HCEC 1CT (cell line): ENCODE measurements around the gene PLXND1.
"Not testable (repeated sequence)": the region's sequence is repeated elsewhere in the genome, so short reads cannot be mapped to it uniquely, and the experiment has no call there.

Source experiments
- DNase-seq: peaks from one replicate; pipeline ENCODE4 v3.0.0-alpha.2; 2017

Gene PLXND1

DNA sequence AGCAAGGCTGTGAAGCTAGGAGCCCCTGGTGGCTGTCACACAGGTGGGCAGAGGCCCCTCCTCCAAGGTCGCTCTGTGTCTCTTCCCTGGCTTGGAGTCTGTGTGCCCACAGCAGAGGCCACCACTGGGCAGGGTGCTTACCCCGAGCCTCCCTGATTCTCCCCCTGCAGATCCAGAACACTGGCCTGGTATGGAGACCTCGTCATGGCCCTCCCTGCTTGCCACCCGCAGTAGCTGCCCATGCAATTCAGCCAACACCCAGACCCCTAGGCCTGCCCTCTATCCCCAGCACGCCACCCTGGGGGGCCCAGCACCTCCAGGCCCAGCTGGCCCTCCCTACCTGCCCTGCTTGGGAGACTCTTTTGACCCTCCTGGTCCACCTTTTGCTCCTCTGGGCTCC is 83.5 kb downstream of the PLXND1 start:
- DNase-seq, result no peak

DNA sequence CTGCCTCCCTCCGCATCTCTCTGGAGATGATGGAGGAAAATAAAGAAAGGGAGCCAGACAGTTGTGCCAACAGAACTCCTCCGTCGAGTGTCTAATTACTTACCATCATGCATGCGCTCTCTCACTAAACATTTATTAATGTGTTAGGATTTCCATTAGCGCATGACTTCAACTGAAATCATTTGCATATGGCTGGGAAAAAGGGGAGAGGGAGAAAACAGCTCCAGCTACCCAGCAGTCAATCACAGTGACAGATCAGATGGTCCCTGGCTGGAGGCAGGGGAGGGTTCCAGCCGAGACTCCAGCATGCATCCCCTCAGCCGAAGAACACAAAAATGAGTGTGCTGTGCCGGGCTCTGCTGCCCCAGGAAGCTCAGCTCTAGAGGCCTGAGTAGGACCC is 84.9 kb downstream of the PLXND1 start:
- DNase-seq, result no peak

DNA sequence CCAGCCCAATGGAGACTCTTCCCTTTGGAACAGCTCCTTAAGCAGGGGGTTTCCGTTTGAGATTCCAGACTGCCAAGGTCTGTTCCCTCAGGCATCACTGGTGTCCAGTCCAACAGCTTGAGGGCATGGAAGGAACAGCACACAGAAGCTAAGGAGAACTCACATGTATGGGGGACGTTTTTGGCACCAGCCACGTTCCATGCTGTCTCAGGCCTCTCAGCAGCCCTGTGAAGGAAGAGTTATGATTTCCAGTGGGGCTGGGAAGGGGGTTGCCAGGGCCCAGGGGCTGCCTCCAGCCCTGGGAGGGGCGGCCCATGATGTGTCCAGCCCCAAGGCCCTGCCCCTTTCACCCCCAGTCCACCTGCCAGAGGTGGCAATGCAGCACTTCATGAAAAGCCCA is 85.5 kb downstream of the PLXND1 start:
- no peak for DNase-seq

DNA sequence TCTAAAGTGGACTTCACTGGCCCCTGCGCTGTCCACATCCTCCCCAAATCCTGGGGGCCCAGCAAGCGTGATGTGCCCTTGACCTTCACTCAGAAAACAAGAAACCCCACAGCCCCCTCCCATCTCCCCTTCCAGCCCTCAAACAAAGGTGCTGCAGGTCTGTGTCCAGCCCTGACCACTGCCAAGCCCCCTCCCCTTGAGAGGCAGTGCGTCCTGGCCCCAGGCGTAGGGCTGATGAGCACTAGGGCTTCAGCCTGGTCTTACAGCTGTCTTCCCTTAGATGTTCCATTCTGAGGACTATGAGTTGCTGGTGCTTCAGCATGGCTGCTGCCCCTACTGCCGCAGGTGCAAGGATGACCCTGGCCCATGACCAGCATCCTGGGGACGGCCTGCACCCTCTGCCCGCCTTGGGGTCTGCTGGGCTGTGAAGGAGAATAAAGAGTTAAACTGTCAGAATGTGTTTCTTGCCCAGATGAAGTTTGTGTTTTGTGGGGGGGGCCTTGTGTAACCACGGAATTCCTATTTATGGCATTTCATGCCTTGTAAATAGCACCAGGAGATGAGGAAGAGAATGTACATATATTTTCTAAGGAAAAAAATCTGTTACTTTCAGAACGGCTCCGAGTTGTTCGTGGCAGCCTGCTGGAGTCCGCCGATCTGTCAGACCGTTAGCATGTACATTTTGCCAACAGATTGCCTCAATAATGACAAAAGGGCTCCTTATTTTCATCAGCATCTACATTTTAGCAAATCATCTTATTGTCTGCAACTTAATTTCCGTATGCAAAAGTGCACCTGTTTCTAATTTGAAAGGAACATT is 86.4 kb downstream of the PLXND1 start:
- no peak for DNase-seq

DNA sequence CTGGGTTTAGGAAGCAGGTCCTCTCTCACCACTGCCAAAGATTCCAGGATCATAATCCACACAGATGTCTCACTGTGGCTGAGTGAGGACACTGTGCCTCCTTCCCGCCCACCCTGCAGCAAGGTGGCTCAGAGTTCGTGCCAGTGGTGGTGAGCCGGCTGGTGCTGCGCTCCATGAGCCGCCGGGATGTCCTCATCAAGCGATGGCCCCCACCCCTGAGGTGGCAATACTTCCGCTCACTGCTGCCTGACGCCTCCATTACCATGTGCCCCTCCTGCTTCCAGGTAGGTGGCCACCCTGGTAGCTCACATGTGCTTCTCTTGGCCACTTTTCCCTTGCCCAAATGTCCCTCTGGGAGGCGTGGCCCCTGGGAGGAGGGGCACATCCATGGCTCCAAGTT is 87.0 kb downstream of the PLXND1 start:
- DNase-seq, result no peak

DNA sequence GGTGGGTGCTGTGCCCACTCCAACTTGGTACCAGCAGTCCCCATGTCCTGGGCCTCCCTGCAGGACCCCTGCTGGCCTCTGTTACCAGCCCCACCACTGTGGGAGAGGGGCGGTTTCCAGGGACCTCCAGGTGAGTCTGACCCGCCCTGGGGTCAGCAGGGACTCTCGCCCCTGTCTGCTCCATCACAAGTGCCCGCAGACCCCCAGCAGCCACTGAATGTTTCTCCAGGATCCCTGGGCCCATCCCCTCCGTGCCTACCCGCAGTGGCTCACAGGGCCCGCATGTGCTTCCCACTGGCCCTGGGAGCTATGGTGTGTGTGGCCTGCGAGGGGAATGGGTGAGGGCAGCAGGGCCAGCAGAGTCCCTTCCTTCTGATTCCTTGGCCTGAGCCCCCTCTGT is 87.9 kb downstream of the PLXND1 start:
- no peak for DNase-seq

DNA sequence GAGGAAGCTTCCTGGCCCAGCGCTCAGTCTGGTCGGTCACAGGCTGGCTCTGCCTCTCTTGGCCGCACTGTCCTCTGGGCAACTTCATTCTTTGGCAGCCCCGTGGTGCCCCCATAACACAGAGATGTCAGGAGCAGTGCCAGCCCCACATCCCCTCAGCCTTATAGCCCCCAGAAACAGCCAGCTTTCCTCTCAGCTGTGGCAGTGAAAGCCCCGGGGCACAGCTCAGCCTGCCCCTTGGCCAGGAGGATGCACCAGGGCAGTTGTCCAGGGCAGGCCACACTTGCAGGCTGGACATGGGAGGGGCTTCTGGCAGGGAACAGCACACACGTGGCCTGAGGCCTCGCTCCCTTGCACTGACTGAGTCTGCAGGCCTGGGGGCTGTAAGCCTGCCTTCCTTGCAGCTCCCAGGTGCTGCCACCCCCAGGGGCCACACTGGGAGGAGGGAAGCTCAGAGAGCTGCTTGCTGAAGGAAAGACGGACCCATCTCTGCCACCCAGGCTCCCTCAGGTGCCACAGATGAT is 88.4 kb downstream of the PLXND1 start:
- no peak for DNase-seq

DNA sequence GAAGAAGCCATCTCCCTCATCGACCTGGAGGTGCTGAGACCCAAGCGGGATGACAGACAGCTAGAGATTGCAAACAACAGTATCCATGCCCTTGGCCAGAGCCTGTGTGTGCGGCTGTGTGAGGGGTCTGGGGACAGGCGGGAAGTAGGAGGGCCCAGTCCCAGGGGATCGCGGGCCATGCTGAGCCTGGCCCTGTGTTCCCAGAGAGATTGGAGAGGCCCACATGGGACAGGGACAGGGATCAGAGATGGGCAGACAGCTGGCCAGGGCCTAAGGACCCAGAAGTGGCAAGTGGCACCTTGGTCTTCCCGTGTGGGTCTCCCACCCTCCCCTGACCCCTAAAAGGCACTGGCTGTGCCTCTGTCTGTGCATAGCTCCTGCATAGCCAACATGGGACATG is 89.0 kb downstream of the PLXND1 start:
- DNase-seq, result no peak

DNA sequence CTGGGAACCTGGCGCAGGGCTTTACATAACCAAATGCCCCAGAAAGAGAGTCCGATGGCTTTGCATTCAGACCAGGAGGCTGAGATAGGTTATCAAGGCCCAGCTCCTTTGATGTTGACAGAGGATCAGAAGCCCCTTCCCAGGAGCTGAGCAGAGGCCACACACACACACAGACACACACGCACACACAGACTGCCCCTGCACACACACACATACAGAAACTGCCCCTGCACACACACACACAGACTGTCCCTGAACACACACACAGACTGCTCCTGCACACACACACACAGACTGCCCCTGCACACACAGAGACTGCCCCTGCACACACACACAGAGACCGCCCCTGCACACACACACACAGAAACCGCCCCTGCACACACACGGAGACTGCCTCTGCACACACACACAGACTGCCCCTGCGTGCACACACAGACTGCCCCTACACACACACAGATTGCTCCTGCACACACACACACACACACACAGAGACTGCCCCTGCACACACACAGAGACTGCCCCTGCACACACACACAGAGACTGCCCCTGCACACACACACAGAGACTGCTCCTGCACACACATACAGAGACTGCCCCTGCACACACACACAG is 90.5 kb downstream of the PLXND1 start:
- DNase-seq, result not testable (repeated sequence)

DNA sequence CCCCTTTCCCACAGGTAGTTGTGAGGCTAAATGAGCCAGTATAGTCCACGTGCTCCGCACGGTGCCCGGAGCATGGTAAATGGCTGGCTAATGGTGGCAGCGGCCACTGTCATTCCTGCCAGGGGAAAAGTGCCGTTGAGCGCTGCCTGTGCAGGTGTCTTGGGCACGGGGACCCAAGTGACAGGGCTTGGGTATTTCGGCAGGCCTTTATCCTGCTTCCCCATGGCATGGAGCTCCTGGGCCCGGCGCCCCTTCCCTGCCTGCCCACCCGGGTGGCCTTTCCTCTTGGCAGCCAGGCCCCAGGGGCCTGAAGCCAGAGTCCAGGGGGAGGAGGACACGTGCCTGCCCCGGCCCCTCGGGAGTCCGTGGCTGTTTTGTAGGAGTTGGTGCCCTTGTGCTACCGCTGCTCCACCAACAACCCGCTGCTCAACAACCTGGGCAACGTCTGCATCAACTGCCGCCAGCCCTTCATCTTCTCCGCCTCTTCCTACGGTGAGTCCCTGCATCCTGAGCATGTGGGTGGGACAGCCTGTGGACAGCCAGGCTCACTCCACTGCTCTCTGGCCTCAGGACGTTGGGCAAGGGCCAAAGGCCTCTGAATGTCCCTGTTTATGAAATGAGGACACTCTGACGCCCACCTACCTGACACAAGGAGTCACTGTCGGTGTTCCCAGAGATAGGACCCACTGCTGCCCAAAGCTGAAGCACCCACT is 91.2 kb downstream of the PLXND1 start:
- not testable (repeated sequence) for DNase-seq

DNA sequence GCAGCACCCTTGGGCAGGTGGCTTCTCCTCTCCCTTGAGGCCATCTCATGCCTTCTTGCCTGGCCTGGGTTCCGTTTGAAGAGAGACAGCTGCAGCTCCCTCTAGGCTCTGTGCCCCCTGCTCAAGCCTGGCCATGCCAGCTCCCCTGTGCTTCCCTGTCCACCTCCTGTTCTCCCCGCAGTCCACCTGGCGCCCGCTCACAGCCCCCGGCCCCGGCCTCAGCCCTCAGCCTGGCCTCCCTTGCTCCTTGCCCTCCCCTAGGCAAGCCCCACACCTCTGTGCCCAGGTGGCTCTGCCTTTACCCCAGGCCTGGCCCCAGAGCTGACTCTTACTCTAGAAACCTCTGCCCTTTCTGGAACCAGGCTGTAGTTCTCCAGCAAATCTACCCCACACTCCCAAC is 91.9 kb downstream of the PLXND1 start:
- DNase-seq, result no peak

DNA sequence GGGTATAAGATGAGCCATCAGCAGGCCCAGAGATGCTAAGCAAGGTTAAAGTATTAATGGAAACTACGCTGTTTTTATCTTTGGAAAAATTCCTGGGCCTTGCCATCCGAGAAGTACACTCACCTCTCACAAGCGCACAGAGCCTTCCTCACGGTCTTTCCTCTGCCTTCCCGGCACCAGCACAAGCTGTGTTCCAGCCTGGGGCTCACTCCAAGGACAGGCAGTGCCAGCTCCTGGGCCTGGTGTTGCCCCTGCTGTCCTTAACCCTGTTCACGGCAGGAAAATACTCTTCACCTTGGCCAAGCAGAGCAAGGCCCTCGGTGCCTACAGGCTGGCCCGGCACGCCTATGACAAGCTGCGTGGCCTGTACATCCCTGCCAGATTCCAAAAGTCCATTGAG is 92.4 kb downstream of the PLXND1 start:
- no peak for DNase-seq

DNA sequence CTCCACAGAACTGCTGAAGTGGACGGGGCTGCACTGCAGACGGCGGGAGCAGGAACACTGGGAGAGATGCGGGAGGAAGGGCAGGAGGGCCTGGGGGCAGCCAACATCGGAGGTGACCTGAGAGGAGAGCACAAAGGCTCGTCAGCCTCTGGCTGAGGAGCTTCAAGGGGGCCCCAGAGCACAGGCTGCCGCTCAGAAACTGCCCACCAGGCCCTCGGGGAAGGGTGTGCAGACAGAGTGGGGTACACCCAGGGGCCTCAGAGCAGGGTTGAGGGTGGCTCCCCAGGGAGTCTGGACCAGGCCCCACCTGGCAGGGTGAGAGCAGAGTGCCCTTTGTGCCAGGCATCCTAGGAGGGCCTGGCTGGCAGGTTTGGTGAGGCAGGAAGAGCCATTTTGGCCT is 92.8 kb downstream of the PLXND1 start:
- no peak for DNase-seq

DNA sequence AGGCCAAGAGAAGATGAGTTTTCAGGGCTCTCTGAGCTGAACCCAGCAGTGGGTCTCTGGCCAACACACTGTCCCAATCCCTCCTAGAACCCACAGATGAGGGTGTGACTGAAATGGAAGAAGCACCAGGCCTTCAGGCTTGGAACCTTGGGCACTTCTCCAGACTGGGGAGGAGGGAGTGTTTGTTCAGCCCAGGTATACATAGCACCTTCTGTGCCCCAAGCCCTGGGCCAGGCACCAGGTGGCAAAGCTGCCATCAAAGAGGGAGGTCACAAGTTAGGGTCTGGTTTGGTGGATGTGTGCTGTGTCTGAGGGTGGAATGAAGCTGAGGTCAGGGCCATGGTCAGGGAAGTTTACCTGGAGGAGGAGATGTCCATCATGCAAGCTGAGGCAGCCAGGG is 93.9 kb downstream of the PLXND1 start:
- DNase-seq, result no peak

DNA sequence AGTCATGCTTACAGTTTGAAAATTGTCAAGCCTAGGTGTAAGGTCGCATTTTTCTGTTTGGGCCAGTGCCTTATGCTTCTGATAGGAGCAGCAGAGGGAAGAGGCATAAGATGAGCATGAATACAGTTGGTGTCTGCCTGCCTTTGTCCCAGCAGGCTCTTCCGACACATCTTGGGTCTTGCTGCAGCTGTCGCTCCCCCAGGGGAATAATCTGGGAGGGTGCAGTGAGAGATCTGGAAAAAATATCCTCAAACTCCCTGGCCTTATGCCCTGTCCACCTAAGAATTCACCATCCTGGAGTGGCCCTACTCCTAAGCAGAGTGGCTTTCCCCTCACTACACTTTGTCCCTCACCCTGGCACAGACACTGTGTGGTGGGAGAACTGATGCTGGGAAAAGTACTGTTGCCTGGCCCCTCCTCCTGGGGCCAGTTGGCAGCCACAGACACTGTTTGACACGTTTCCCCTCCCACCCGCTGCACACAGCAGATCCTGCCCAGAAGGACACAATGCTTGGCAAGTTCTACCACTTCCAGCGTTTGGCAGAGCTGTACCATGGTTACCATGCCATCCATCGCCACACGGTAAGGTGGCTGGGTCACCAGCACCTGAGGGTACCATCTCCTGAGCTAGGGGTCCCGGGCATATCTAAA is 99.2 kb downstream of the PLXND1 start:
- no peak for DNase-seq

DNA sequence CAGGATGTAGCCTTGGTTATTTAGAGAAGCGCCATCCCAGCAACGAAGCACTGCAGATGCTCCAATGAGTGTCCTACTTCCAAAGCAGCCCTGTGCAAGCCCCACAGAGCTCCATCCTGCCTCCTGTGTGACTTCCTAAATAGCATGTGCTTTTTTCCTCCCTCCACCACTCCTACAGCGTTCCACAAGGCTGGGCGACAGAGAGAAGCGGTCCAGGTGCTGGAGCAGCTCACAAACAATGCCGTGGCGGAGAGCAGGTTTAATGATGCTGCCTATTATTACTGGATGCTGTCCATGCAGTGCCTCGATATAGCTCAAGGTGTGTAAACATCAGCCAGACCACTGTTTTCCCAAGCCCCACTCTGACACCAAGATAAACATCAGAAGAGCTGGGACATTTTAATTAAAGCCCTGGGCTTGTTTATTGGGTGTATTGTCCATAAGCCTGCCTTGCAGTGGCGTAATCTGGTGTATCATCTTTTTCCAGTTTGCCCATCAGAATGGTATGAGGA is 100.2 kb downstream of the PLXND1 start:
- DNase-seq, result no peak

DNA sequence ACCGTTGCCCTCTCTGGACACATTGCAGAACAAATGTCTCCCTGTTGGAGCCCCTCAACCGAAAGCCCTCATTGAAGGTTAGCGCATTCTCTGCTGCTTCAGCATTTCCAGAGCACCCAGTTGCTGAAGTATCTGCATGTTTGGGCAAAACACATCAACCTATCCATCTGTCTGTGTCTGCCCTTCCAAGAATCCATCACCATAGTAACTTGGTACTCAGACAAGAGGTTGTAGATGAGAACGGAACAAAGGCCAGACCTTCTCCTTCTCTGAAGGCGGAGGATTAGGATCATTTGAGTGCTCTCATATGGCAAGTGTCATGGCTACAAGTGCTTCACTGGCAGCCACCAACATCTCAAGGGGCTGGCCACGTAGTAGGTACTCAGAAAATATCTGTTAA is 101.1 kb downstream of the PLXND1 start:
- DNase-seq, result no peak
